GM18502 (cell line): ENCODE results near the gene TSFM.

ENCODE experiments used
- ATAC-seq: cut with Tn5 transposase; IDR thresholded peaks from one replicate; pipeline ENCODE4 v1.9.1; 2021; ENCODE audit warnings: mild to moderate bottlenecking; ENCODE audit not compliant: unreplicated experiment, poor library complexity

TSFM gene

GRCh38 chr12:57744777-57745484, 37.7 kb upstream of the TSFM start, which contains the start of gene TSPAN31:
TSPAN31 (plus strand) TSS chr12:57745039; CDS start chr12:57745155, 116 bp downstream.
- ATAC-seq = peak; percentile 79

DNA sequence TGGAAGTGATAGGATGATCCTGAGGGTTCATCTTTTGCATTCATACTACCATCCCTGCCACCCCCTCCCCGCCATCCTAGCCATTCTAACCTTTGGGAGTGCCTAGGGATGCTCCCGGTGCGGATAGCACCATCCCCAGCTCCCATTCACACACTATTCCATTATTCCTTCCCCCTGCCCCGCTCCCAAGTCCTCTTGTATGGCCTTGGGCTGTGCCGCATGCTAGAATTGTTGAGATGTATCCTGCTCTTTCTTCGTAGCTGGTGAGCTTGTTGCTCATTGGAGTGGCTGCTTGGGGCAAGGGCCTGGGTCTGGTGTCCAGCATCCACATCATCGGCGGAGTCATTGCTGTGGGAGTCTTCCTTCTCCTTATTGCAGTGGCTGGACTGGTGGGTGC, 37.1 kb upstream of the TSFM start:
- ATAC-seq = no peak

GRCh38 chr12:57746025-57746424, 36.6 kb upstream of the TSFM start:
- ATAC-seq = no peak

DNA sequence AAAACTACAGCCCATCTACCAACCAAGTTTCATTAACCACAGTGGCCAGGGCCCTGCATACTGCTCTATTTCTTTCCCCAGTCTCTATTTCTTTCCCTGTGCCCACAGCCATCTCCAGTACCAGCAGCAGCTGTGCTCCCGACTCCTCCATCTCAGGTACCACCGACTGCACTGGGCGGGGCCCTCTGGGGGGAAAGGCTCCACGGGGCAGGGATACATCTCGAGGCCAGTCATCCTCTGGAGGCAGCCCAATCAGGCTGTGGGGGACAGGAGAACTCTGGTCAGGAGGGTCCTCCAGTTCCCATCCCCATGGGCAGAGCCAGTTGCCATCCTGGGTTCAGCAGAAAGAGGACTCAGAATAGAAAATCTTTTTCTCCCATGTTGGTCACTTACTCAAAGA, 33.5 kb upstream of the TSFM start:
- ATAC-seq = no peak

GRCh38 chr12:57750561-57751431, 31.8 kb upstream of the TSFM start:
- no peak for ATAC-seq

GRCh38 chr12:57751432-57751787, 31.2 kb upstream of the TSFM start:
- ATAC-seq = no peak

DNA sequence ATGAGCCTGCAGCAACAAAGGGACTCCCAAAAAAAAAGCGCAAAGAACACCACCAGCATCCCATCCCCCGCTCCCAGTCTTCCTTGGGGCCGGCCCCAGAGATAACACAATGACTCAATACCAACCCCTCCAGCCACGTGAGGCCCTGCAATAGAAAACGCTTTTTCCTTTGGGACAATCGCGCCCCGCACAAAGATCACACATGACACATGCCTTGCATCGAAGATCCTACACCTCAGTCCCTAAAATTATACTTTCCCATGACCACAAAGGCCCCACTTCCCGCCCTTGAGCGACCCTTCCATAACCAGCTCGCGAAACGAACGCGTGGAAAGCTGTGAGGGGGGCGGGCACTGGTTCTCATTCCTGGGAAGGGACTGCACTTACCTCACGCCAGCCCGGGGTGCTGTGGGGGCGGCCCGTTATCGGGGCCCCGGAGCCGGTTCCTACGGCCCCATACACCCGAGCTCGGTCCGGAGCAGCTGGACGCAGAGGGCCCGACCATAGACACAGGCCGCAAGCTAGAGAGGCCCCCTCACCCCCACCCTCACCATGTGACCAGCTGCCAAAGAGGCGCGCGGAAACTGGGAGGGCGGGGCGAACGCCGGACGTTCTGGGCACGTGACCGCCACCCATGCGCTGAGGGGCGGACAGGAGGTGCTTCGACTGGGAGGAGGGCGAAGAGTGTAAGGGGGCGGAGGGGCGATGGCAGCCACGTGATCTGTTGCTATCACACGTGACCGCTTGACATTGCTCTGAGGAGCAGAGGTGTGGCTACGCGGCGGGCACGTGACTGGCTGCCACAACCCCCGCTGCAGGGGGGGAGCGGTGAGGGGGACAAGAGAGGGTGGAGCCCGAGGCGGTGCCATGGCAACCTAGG, 30.6 kb upstream of the TSFM start, which contains the start of gene CDK4:
CDK4 (minus strand) TSS at position 523 of the 880 bp plus-strand sequence. CDS start 593 bp downstream, outside the sequence.
- peak; percentile 67 for ATAC-seq

DNA sequence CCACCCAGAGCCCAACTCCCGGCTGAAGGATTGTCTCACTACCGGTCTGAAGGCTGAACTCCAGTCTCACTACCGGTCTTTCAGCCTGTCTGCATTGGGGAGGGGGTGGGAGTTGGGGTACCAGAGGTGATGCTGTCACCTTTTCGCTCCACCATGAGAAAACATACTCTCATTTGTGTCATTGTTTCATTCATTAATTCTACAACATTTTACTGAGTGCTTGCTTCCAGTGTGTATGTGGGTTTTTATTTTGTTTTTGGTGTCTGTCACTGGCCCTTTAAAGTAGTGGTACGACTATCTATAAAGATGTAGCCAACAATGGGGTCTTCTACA, 30.0 kb upstream of the TSFM start:
- ATAC-seq = no peak

- ATAC-seq = no peak
These were observed 28.7 kb upstream of the TSFM start for GRCh38 chr12:57753756-57754337.

GRCh38 chr12:57754411-57755193, 28.0 kb upstream of the TSFM start, which contains the start of gene MARCHF9:
MARCHF9 (plus strand) TSS chr12:57755103; CDS start chr12:57755529, 426 bp downstream.
- peak; percentile 45 for ATAC-seq

DNA sequence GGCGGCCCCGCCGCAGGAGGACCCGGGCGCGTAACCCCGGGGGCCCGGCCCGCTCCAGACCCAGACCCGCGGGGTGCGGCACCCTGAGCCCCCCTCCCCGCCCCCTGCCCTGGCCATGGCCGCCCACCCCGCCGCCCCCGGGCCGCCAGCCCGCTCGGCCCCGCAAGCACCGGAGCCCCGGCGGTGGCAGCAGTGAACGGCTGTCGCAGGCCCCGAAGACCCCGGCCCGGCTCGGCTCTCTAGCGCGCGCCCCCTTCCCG, 27.5 kb upstream of the TSFM start:
- ATAC-seq = no peak

DNA sequence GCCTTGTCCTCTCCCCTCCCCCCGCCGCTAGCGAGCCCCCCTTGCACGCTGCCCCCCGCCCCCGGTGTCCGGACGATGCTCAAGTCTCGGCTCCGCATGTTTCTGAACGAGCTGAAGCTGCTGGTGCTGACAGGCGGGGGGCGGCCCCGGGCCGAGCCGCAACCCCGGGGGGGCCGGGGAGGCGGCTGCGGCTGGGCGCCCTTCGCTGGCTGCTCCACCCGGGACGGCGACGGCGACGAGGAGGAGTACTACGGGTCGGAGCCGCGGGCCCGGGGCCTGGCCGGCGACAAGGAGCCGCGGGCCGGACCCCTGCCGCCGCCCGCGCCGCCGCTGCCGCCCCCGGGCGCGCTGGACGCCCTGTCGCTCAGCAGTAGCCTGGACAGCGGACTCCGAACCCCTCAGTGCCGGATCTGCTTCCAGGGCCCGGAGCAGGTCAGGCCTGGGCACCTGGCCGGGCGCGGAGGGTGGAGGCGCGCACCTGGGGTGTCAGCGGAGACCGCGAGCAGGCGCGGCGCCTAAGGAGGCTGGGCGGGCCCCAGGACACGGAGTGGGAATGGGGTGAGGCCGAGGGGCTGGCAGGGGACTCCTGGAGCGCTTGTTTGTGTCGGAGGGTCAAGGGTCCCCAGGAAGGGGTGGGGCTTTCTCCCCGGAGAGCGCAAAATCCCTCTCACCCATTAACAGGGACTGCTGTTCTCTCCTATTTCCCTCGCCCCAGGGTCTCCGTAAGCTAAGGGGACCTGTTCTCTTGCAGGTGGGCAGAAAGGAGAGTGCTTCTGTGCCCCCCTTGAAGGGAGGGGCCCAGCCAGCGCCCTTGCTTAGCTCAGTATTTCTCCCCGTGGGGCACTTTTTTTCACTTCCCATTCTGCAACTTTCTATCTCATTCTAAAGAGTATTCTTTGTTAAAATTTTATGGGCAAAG, 26.9 kb upstream of the TSFM start:
- no peak for ATAC-seq

DNA sequence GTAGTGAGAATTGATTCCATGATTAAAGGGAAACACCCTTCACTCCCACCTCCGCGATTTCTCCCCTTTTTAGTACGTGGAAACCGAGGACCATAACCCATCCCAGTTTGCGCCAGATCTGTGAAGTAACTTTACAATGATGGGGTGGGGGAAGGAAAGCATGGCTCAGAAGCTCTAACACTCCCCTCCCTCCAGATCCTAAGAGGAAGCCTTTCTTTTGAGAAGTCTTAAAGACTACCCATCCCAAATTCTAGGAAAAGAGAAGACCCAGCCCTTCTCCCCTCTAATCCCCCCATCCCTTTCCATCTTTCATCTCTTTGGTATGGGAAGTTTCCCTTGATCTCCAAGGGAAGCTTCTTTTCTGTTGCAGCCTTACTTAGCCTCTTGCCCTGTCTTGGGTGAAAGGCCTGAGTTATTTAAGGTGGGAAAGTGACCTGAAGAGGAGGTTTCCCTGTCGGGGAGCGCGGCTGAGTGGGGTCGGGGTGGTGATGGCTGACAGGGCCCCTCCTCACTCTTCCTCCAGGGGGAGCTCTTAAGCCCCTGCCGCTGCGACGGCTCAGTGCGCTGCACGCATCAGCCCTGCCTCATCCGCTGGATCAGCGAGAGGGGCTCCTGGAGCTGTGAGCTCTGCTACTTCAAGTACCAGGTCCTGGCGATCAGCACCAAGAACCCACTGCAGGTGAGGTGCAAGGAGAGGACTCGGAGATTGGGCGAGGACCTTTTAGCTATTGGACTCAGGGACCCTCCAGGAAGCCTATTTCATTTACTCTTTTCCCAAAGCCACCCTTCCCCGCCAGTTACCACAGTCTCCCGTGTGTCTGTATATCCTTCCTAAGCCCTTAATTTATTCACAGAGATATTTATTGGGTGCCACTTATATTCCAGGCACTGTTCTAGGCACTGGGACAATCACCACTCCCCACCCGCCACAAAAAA, 25.9 kb upstream of the TSFM start:
- peak; percentile 27 for ATAC-seq

GRCh38 chr12:57757771-57758170, 24.8 kb upstream of the TSFM start:
- ATAC-seq = no peak

DNA sequence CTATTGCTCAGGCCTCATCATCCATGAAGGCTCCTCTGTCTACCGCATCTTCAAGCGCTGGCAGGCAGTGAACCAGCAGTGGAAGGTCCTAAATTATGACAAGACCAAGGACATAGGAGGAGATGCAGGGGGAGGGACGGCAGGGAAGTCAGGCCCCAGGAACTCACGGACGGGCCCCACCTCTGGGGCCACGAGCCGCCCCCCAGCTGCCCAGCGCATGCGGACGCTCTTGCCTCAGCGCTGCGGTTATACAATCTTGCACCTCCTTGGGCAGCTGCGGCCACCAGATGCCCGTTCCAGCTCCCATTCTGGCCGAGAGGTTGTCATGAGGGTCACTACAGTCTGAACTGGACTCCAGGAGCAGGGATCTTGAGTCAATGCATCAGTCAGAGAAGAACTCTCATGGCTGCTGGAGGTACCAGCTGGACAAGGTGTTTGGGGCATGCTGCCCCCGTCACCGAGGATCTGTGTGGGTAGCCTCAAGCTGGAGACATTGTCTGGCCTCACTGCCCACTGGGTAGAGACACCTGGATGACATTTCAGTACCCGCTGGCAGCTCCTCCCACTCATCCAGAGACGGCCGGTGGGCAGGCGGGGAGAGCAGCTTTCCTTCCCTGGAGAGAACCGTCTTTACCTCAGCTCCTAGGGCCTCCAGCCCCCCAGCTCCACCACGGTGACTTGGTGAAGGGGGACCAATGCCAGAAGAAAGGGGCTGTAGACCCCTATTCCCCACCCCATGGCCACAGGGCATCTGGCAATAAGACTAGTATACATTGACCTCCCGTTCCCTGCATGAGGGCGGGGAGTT, 23.8 kb upstream of the TSFM start:
- ATAC-seq = no peak

DNA sequence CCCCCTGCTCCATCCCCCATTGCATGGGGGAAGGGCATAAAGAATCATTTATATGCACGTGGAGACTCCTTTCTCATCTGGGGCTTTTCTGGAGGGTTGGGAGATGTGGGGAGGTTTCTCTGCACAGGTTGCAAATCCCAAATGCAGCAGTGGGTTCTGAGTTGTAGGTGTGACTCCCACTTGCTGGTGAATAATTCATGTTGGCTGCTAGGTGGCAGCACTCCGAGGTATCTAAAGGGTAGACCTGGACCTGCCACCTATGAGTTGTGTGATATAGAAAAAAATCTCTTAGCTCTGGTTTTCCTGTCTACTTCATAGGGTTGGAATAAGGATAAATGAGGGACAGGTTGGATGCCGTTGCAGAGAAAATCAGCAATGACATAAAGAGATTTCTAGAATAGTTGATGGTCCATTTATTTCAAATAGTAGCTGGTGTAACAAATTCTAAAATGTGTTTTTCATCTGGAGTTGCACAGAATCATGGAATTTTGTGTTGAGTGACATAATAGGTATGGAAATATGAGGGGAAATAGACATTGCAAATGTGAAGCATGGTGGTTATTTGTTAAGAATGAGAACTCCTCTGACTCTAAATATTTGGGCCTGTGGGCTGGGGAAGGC, 23.1 kb upstream of the TSFM start:
- no peak for ATAC-seq
